Adrenal gland (tissue), 5 donors: Measurements from ENCODE around the gene EPHA4.

ENCODE experiments used
- POLR2A ChIP-seq, 2 donors: fragments of 450-650 bp; IDR thresholded peaks; one replicate each; pipeline ENCODE4 v1.6.1; 2017; ENCODE audit warnings: antibody characterized with exemption in 2 of 2, mild to moderate bottlenecking in 2 of 2, moderate library complexity in 1 of 2
- TF ChIP-seq, protein P1 (sequence below), 6 experiments: fragments of 450-650 bp in 4 of 6; fragments of 200-600 bp in 2 of 6; sonication (generic) in 1 of 6; IDR thresholded peaks; 1 replicate in 5 of 6; 2 replicates in 1 of 6; pipeline versions ENCODE4 v1.5.1 to v1.8.0; 2016 to 2021; ENCODE audit warnings: antibody characterized with exemption in 6 of 6, mild to moderate bottlenecking in 2 of 6, moderate library complexity in 1 of 6
- donor health status: DM: no; HTN: no; CAD: no.

- TF ChIP-seq, protein P1, sequence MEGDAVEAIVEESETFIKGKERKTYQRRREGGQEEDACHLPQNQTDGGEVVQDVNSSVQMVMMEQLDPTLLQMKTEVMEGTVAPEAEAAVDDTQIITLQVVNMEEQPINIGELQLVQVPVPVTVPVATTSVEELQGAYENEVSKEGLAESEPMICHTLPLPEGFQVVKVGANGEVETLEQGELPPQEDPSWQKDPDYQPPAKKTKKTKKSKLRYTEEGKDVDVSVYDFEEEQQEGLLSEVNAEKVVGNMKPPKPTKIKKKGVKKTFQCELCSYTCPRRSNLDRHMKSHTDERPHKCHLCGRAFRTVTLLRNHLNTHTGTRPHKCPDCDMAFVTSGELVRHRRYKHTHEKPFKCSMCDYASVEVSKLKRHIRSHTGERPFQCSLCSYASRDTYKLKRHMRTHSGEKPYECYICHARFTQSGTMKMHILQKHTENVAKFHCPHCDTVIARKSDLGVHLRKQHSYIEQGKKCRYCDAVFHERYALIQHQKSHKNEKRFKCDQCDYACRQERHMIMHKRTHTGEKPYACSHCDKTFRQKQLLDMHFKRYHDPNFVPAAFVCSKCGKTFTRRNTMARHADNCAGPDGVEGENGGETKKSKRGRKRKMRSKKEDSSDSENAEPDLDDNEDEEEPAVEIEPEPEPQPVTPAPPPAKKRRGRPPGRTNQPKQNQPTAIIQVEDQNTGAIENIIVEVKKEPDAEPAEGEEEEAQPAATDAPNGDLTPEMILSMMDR (IDR thresholded peaks at IDR 0.05): peak in 2 of 6 experiments; percentile 9 to 26
- TF ChIP-seq POLR2A (IDR thresholded peaks at IDR 0.05): peak; percentile 23 to 91
Observed at GRCh38 chr2:221572219-221572820, at the start of gene EPHA4.
